NCI-H187 treated with DMSO at 0.1 percent for 48 hours (cell line): ENCODE measurements around the gene EWSR1.

Source experiments
- DNase-seq: peaks from one replicate; lab custom pipeline; 2025; lab: John Stamatoyannopoulos, UW

The EWSR1 gene

GRCh38 chr22:29306175-29306834 is 38.2 kb downstream of the EWSR1 start, which contains the start of gene GAS2L1:
Gene GAS2L1, plus strand, starts transcription at chr22:29306650. Its CDS starts 1,456 bp downstream, at chr22:29308106.
- DNase-seq = no peak

- DNase-seq = no peak
Observed at GRCh38 chr22:29306835-29307595, 38.9 kb downstream of the EWSR1 start.

GRCh38 chr22:29307596-29308147 is 39.6 kb downstream of the EWSR1 start:
- DNase-seq = no peak

GRCh38 chr22:29308148-29308790 is 40.2 kb downstream of the EWSR1 start:
- no peak for DNase-seq

- DNase-seq = no peak
Observed at GRCh38 chr22:29308791-29309262, 40.8 kb downstream of the EWSR1 start.

GRCh38 chr22:29309332-29310064 is 41.4 kb downstream of the EWSR1 start:
- DNase-seq = no peak

GRCh38 chr22:29310065-29310862 is 42.2 kb downstream of the EWSR1 start:
- DNase-seq = no peak

GRCh38 chr22:29310863-29311339 is 42.8 kb downstream of the EWSR1 start:
- DNase-seq = no peak

- DNase-seq = no peak
Observed at GRCh38 chr22:29311464-29312217, 43.6 kb downstream of the EWSR1 start.

- DNase-seq = no peak
Observed at GRCh38 chr22:29312218-29313125, 44.4 kb downstream of the EWSR1 start.

GRCh38 chr22:29313126-29313575 is 45.1 kb downstream of the EWSR1 start:
- no peak for DNase-seq

- no peak for DNase-seq
Observed at GRCh38 chr22:29313576-29314466, 45.8 kb downstream of the EWSR1 start.

GRCh38 chr22:29314537-29315285 is 46.6 kb downstream of the EWSR1 start:
- DNase-seq = no peak

GRCh38 chr22:29315286-29316140 is 47.4 kb downstream of the EWSR1 start, which contains the start of gene RASL10A:
Gene RASL10A, minus strand, starts transcription at chr22:29315697. Its CDS starts 451 bp downstream, at chr22:29315246.
- DNase-seq = no peak

GRCh38 chr22:29316141-29316828 is 48.2 kb downstream of the EWSR1 start:
- DNase-seq = no peak
